ENCODE data around the gene AK4. TPM values are rescaled to one million over a fixed set of nuclear protein-coding genes. Genes with fewer than 3 reads are reported as not detected.

Gene AK4
- total and polyA plus RNA-seq, 2 experiments from 2014 or later: 61.5 to 76.1 TPM

GRCh38 chr1:65175171-65176055 is 27.4 kb downstream of the AK4 start:
- Histone ChIP-seq H3K4me3 (no peak overlapping the region), H4K20me1 (ENCODE audit: insufficient read depth, poor library complexity, severe bottlenecking) (no peaks in the 10 kb centered on the region), H3K27ac (no peak overlapping the region), H3K4me1 (ENCODE audit: insufficient read depth) (peaks cover 26% of the 10 kb centered on the region), H3K36me3 (replicated peaks; ENCODE audit: insufficient read depth, low read depth) (no peaks in the 10 kb centered on the region), H3K79me2 (peaks cover 81% of the 10 kb centered on the region), H3K9me3 (ENCODE audit: low read depth) (no peaks in the 10 kb centered on the region), H3K27me3 (no peaks in the 10 kb centered on the region), H3K9me2 (replicated peaks; ENCODE audit: insufficient read depth) (no peaks in the 10 kb centered on the region), H3K4me2 (no peak overlapping the region), H2AFZ (no peak overlapping the region)
- 77% methylated on average over 13 of the region's 13 CpGs for WGBS (ENCODE audit: low lambda C conversion rate, missing lambda C conversion rate)
- TF ChIP-seq CTCF (IDR thresholded peaks at IDR 0.05; ENCODE audit: poor library complexity) (no peak), EZH2 (IDR thresholded peaks at IDR 0.05; ENCODE audit: borderline replicate concordance) (no peak), EZH2phosphoT487 (IDR thresholded peaks at IDR 0.05; ENCODE audit: low read depth, severe bottlenecking, unreplicated experiment) (no peak)
- DNase-seq (ENCODE audit: low spot score): no peak

- TF ChIP-seq EZH2phosphoT487 (IDR thresholded peaks at IDR 0.05; ENCODE audit: low read depth, severe bottlenecking, unreplicated experiment) (no peak), EZH2 (IDR thresholded peaks at IDR 0.05; ENCODE audit: borderline replicate concordance) (no peak), CTCF (IDR thresholded peaks at IDR 0.05; ENCODE audit: poor library complexity) (no peak)
- DNase-seq (ENCODE audit: low spot score): no peak
- Histone ChIP-seq H2AFZ (no peak overlapping the region), H3K36me3 (replicated peaks; ENCODE audit: insufficient read depth, low read depth) (no peaks in the 10 kb centered on the region), H3K4me2 (no peak overlapping the region), H3K4me3 (no peak overlapping the region), H3K9me3 (ENCODE audit: low read depth) (no peaks in the 10 kb centered on the region), H3K79me2 (peaks cover 87% of the 10 kb centered on the region), H3K9me2 (replicated peaks; ENCODE audit: insufficient read depth) (no peaks in the 10 kb centered on the region), H4K20me1 (ENCODE audit: insufficient read depth, poor library complexity, severe bottlenecking) (no peaks in the 10 kb centered on the region), H3K4me1 (ENCODE audit: insufficient read depth) (peaks cover 24% of the 10 kb centered on the region), H3K27ac (no peak overlapping the region), H3K27me3 (no peaks in the 10 kb centered on the region)
- WGBS (ENCODE audit: low lambda C conversion rate, missing lambda C conversion rate): 89% methylated on average over 2 of the region's 2 CpGs
Measured at GRCh38 chr1:65176056-65176450, 28.1 kb downstream of the AK4 start.

GRCh38 chr1:65176591-65176990 is 28.6 kb downstream of the AK4 start:
- H4K20me1 ChIP-seq (ENCODE audit: insufficient read depth, poor library complexity, severe bottlenecking): no peaks in the 10 kb centered on the region
- no peak overlapping the region for H3K4me2 ChIP-seq
- TF ChIP-seq EZH2 (IDR thresholded peaks at IDR 0.05; ENCODE audit: borderline replicate concordance) (no peak), CTCF (IDR thresholded peaks at IDR 0.05; ENCODE audit: poor library complexity) (no peak)
- no peak overlapping the region for H3K27ac ChIP-seq
- no peak overlapping the region for H3K4me3 ChIP-seq
- 90% methylated on average over 3 of the region's 3 CpGs for WGBS (ENCODE audit: low lambda C conversion rate, missing lambda C conversion rate)
- DNase-seq (ENCODE audit: low spot score): no peak
- no peak overlapping the region for H2AFZ ChIP-seq
- H3K9me3 ChIP-seq (ENCODE audit: low read depth): no peaks in the 10 kb centered on the region
- peaks cover 24% of the 10 kb centered on the region for H3K4me1 ChIP-seq (ENCODE audit: insufficient read depth)
- no peaks in the 10 kb centered on the region for H3K36me3 ChIP-seq (replicated peaks; ENCODE audit: insufficient read depth, low read depth)
- H3K79me2 ChIP-seq: peaks cover 87% of the 10 kb centered on the region
- H3K9me2 ChIP-seq (replicated peaks; ENCODE audit: insufficient read depth): no peaks in the 10 kb centered on the region
- H3K27me3 ChIP-seq: no peaks in the 10 kb centered on the region
